Hippocampal formation (tissue), 2 donors: Measurements from ENCODE around the gene RPP38.

Experiments
- DNase-seq, 2 donors: peaks; one replicate each; lab custom pipeline; 2025; lab: John Stamatoyannopoulos, UW

The RPP38 gene

DNA sequence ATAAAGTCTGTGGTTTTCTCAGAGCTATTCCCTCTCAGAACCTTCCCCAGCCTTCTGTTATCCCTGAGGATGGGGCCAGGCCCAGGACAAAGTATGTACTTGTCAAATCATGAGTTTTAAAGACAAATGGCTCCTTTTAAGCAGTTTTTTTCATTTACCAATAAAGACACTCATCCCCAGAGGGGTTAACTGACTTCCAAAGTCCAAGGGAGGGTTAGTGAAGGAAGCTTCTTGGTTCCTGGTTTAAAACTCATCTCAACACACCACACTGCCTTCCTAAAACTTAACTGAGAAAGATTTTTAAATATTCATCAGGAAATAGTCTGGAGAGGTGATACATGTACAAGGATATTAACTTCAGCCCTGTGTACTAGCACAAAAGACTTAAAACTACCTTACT lies 55.4 kb downstream of the RPP38 start:
- no peak for DNase-seq
